Right lobe of liver (tissue), 6 donors: ENCODE data around the gene RAI1. TPM values are rescaled to one million over a fixed set of nuclear protein-coding genes. Genes with fewer than 3 reads are reported as not detected.

ENCODE experiments used
- ATAC-seq, 4 donors: fragments of 200-7000 bp; cut with Tn5 transposase; one replicate each; pipeline ENCODE4 v1.9.1; 2020; ENCODE audit warnings: mild to moderate bottlenecking in 4 of 4, moderate library complexity in 4 of 4
- DNase-seq, 3 donors: peaks; one replicate each; pipeline ENCODE4 v3.0.0-alpha.2; 2020
- H3K27ac ChIP-seq, 3 donors: fragments of 200-600 bp; one replicate each; pipeline ENCODE4 v1.8.0; 2022
- H3K27me3 ChIP-seq, 2 donors: fragments of 200-600 bp; one replicate each; pipeline ENCODE4 v1.8.0; 2022
- H3K36me3 ChIP-seq, 4 donors: fragments of 200-600 bp; sonication (generic) in 1 of 4; one replicate each; pipeline versions ENCODE4 v1.5.1 to v1.8.0; 2017 to 2022; ENCODE audit warnings: control low read depth in 1 of 4
- H3K4me1 ChIP-seq, 4 donors: fragments of 200-600 bp; sonication (generic) in 1 of 4; one replicate each; pipeline versions ENCODE4 v1.5.1 to v1.8.0; 2017 to 2022; ENCODE audit warnings: control low read depth in 1 of 4
- H3K4me3 ChIP-seq, 3 donors: fragments of 200-600 bp; one replicate each; pipeline ENCODE4 v1.8.0; 2022
- H3K9me3 ChIP-seq, 4 donors: fragments of 200-600 bp; sonication (generic) in 1 of 4; one replicate each; pipeline versions ENCODE4 v1.5.1 to v1.8.0; 2017 to 2022; ENCODE audit warnings: control low read depth in 1 of 4
- POLR2A ChIP-seq: fragments of 450-650 bp; IDR thresholded peaks from one replicate; pipeline ENCODE4 v1.6.1; 2017; ENCODE audit warnings: antibody characterized with exemption, mild to moderate bottlenecking
- WGBS: methylation state at CpG from one replicate; pipeline ENCODE4 v1.1.6; 2018; ENCODE audit warnings: low coverage, low lambda C conversion rate; ENCODE audit not compliant: insufficient coverage; ENCODE audit errors: missing lambda C conversion rate; 5-methylcytosine and 5-hydroxymethylcytosine counted together
- intact Hi-C, 2 donors: fragments of 100-400 bp; cut with DNase I; formaldehyde crosslinking; loops; one replicate each; pipeline versions ENCODE4 v1.11.2 to v1.14.1; 2022
- total RNA-seq, 6 experiments: library from RNA; depleted of rRNA in 2 of 6; stranded (reverse); fragments of >200 nt in 2 of 6; fragmentation: NEBNext Ultra II Directional in 3 of 6; extraction: Animal tissue kit (Norgen Biotek cat#: 25700) in 3 of 6; gene quantifications; one replicate each; pipeline versions ENCODE4 v1.1.0 to v1.2.4, GENCODE V29; 2016 to 2023
- TF ChIP-seq, protein P1 (sequence below), 4 donors: fragments of 200-600 bp in 3 of 4; fragments of 450-650 bp in 1 of 4; IDR thresholded peaks; one replicate each; pipeline versions ENCODE4 v1.5.1 to v1.8.0; 2016 to 2022; ENCODE audit warnings: antibody characterized with exemption in 4 of 4, mild to moderate bottlenecking in 2 of 4
- donor health status: DM: no; HTN: yes; CAD: no.
- donor health status: DM: no; HTN: no; CAD: no.
- donor health status: DM: no; HTN: no; CAD: no.
- donor health status: DM: no; HTN: yes; CAD: no.
- donor health status: DM: no; HTN: yes; CAD: no.

Gene RAI1
- total RNA-seq, 6 experiments from 2014 or later = 6.1 to 14.5 (median 8.4) TPM

DNA sequence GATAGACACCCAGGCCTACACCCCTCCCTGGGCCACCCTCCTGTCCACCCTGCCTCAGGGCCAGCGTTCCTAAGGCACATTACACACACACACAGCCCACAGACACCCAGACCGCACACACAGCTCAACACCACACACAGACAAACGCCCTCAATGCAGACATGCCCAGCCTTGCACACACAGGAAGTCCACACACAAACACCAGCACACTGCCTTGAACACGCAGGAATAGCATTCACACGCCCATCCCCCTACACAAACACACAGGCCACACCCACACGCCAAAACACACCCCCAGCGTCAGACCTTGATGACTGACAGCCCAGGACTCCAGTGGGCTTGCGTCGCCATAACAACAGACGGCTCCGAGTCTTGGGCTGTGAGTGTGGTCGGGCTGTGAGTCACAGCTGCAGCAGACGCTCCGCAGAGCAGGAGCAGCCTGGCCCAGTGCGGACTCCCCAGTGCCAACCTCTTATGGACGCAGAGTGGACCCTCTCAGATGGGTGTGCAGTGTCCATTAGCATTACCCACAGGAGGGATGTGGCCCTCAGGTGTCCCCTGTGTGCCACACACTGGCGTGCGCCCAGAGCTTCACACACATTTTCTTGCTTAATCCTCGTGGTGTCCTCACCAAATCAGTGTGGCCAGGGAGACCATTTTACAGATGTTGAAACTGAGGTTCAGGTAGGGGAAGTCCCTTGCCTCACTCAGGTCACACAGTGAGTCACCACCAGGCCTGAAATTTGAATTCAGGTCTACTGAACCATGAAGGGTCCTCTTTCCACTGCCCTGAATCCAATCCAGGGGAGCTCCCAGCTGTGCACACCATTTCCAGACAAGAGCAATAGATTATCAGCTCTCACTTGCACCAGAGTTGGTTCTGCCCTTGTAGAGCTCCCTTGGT lies 17.8 kb upstream of the RAI1 start:
- DNase-seq (no peak), ATAC-seq (peak; percentile 23 to 45 (median 38))
- no peak overlapping the region for H3K27ac ChIP-seq
- whole genome bisulfite sequencing = 40% methylated on average over 6 of the region's 19 CpGs
- TF ChIP-seq, protein P1, sequence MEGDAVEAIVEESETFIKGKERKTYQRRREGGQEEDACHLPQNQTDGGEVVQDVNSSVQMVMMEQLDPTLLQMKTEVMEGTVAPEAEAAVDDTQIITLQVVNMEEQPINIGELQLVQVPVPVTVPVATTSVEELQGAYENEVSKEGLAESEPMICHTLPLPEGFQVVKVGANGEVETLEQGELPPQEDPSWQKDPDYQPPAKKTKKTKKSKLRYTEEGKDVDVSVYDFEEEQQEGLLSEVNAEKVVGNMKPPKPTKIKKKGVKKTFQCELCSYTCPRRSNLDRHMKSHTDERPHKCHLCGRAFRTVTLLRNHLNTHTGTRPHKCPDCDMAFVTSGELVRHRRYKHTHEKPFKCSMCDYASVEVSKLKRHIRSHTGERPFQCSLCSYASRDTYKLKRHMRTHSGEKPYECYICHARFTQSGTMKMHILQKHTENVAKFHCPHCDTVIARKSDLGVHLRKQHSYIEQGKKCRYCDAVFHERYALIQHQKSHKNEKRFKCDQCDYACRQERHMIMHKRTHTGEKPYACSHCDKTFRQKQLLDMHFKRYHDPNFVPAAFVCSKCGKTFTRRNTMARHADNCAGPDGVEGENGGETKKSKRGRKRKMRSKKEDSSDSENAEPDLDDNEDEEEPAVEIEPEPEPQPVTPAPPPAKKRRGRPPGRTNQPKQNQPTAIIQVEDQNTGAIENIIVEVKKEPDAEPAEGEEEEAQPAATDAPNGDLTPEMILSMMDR (IDR thresholded peaks at IDR 0.05) = no peak
- no peak for TF ChIP-seq POLR2A
- H3K9me3 ChIP-seq = no peaks in the 10 kb centered on the region
- intact Hi-C loops = loop anchor here in 1 of 2 donors (10.0 kb wide), 1 partner anchor 361 kb away; no protein-coding TSS in a partner anchor
- no peaks in the 10 kb centered on the region for H3K27me3 ChIP-seq
- H3K4me1 ChIP-seq = no peaks in the 10 kb centered on the region
- H3K36me3 ChIP-seq = no peaks in the 10 kb centered on the region
- H3K4me3 ChIP-seq = no peak overlapping the region

DNA sequence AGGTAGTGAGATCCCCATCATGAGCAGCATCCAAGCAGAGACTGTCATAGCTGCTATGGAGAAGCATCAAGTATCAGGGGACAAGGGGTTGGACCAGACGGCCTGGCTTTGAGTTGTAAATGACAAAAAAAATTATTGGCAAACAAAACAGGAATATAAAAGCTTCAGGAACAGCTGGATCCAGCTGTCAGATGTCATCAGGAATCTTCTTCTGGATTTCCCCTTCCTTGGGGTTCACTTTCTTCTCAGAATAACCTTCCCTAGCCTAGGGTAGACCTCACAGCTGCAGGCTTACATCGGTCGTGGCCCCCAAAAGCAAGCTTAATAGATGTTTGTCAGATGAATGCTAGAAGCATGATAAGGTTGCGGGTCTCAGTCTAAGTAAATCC lies 17.2 kb upstream of the RAI1 start:
- no peaks in the 10 kb centered on the region for H3K4me1 ChIP-seq
- H3K27ac ChIP-seq = no peak overlapping the region
- WGBS = 100% methylated on average over 1 of the region's 4 CpGs
- no peak overlapping the region for H3K4me3 ChIP-seq
- H3K27me3 ChIP-seq = no peaks in the 10 kb centered on the region
- no peaks in the 10 kb centered on the region for H3K36me3 ChIP-seq
- H3K9me3 ChIP-seq = no peaks in the 10 kb centered on the region
- intact Hi-C loops = loop anchor here in 1 of 2 donors (10.0 kb wide), 1 partner anchor 361 kb away; no protein-coding TSS in a partner anchor
- no peak for TF ChIP-seq POLR2A
- TF ChIP-seq, protein P1 (IDR thresholded peaks at IDR 0.05) = no peak
- DNase-seq (no peak), ATAC-seq (no peak)

DNA sequence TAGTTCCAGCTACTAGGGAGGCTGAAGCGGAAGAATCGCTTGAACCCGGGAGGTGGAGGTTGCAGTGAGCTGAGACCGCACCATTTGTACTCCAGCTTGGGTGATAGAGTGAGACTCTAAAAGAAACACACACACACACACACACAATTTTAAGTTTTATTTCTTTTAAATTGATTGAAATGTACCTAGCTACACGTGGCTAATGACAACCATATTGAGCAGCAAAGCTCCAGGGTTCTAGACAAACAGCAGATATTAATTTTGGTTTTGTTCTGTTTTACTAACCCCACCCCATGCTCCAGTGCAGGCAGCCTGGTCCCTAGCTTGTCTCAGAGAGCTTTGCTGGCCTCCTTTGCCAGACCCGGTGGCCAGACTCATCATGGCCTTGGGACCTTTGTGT lies 16.0 kb upstream of the RAI1 start:
- ATAC-seq (no peak), DNase-seq (no peak)
- Histone ChIP-seq H3K27me3 (no peaks in the 10 kb centered on the region), H3K4me3 (no peak overlapping the region), H3K4me1 (no peaks in the 10 kb centered on the region), H3K27ac (no peak overlapping the region), H3K36me3 (no peaks in the 10 kb centered on the region), H3K9me3 (no peaks in the 10 kb centered on the region)
- WGBS = 90% methylated on average over 5 of the region's 6 CpGs
- intact Hi-C loops = loop anchor here in 1 of 2 donors (10.0 kb wide), 1 partner anchor 360 kb away; no protein-coding TSS in a partner anchor
- TF ChIP-seq POLR2A = no peak
- TF ChIP-seq, protein P1 (IDR thresholded peaks at IDR 0.05) = no peak

DNA sequence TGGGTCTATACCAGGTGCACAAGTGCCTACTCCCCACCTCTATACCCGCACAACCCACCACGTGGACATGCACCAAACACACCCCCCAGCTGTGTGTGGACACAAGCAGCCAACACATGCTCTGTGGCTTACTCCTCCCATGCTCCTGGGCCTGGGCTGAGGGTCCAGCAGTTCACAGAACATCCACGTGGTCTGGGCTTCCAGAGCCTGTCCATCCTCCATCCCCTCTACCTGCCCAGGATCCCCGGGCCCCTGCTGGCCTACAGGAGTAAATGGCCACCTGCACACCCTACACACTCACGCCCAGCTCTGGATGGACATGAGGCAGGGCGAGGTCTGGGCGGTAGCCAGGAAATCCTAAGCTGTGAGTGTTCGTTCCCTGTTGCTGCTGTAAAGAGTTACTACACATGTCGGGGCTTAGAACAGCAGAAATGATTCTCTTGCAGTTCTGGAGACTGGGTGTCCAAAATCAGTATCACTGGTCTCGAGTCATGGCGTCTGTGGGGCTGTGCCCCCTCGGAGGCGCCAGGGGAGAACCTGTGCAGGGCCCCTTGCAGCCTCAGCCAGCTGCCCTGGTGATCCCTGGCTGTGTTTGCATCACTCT lies 15.0 kb upstream of the RAI1 start:
- no peak for TF ChIP-seq POLR2A
- TF ChIP-seq, protein P1 (IDR thresholded peaks at IDR 0.05) = no peak
- Histone ChIP-seq H3K27me3 (no peaks in the 10 kb centered on the region), H3K4me1 (no peaks in the 10 kb centered on the region), H3K36me3 (no peaks in the 10 kb centered on the region), H3K9me3 (no peaks in the 10 kb centered on the region), H3K4me3 (no peak overlapping the region), H3K27ac (no peak overlapping the region)
- no peak for ATAC-seq
- WGBS = no CpG with 5 or more reads among the region's 13 CpGs
- DNase-seq = no peak
- intact Hi-C loops = loop anchor here in 1 of 2 donors (10.0 kb wide), 1 partner anchor 359 kb away; no protein-coding TSS in a partner anchor
